Subcutaneous adipose tissue (tissue), 4 donors: ENCODE measurements around the gene LENG8. TPM values are rescaled to one million over a fixed set of nuclear protein-coding genes. Genes with fewer than 3 reads are reported as not detected.

Experiments used
- CTCF ChIP-seq: fragments of 450-650 bp; IDR thresholded peaks from one replicate; pipeline ENCODE4 v1.5.1; 2016; ENCODE audit warnings: low read depth, mild to moderate bottlenecking, control low read depth, antibody characterized with exemption, moderate library complexity
- total RNA-seq, 4 donors: library from RNA; depleted of rRNA; stranded (reverse); fragments of >200 nt; gene quantifications; one replicate each; pipeline ENCODE4 v1.1.0, GENCODE V29; 2016

The LENG8 gene
- total RNA-seq, 4 donors from 2014 or later, result 55.1 to 233 (median 69.4) TPM

DNA sequence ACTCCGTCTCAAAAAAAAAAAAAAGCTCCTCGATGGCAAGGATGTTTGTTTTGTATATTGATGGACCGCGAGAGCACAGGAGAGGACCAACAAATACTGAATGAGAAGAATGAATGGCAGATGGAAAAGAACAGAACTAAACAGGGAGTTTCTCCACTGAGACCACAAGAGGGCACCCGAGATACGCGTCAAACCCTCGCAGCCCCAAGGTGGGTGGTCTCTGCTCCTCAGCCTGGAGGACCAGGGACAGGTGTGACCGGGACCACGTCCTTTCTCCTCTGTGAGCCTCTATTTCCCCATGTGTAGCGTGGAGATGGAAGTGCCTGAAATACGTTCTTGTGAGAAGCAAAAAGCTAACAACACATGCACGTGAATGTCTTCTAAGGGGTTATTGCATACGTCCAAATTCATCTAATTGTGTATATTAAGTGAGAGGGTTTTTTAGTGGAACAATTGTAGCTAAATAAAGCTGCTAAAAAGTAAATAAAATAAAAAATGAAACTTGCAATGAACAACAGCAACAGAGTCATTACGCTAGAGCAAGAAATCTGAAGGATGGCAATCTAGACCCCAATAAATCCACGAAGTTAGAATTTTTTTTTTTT is 32.4 kb downstream of the LENG8 start:
- TF ChIP-seq CTCF, result no peak

GRCh38 chr19:54482889-54483288 is 33.9 kb downstream of the LENG8 start:
- no peak for TF ChIP-seq CTCF

- TF ChIP-seq CTCF, result no peak
Observed at GRCh38 chr19:54484451-54484850, 35.5 kb downstream of the LENG8 start.

DNA sequence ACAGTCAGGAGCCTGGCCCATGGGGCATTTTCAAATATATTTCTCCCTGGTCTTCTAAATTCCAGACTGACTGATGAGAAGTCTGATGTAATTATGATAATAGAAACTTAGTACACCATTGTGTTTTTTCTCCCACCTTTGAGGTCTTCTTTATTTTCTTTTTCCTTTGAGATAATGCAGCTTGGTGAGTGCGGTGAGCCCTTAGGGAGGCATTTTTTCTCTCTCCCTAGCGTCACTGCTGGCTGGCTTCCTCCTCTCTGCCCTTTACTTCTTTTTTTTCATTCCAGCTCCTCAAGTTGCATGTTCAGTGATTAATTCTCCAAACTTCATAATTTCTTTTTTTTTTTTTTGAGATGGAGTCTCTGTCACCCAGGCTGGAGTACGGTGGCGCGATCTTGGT is 36.9 kb downstream of the LENG8 start:
- no peak for TF ChIP-seq CTCF

GRCh38 chr19:54489341-54489740 is 40.3 kb downstream of the LENG8 start:
- no peak for TF ChIP-seq CTCF

- no peak for TF ChIP-seq CTCF
Observed at GRCh38 chr19:54489766-54490165, 40.8 kb downstream of the LENG8 start.

DNA sequence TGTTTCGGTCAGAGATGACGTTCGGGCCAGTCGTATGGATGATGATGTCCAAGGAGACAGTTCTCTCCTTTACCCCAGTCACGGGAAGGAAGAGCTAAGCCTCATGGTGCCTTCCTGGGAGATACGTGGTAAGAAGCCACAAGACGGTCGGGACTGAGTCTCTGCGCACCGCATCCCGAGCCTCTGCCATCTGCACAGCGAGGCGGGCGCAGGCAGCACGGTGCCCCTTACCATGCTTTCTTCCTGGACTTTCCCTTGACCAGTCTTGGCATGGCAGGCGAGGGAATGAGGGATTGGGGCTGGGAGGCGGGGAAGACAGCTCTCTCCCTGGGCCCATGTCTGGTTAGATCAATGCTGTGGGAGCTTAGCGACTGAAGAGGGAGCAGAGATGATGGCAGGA is 43.6 kb downstream of the LENG8 start:
- TF ChIP-seq CTCF, result no peak
